Type B pancreatic cell (in vitro differentiated cells): ENCODE results near the gene MAST4. TPM values are rescaled to one million over a fixed set of nuclear protein-coding genes. Genes with fewer than 3 reads are reported as not detected.

Source experiments
- DNase-seq: peaks from one replicate; pipeline ENCODE4 v3.0.0; 2021; ENCODE audit warnings: mixed read lengths; ENCODE audit not compliant: unreplicated experiment; ENCODE audit errors: extremely low spot score
- H3K27ac Mint-ChIP-seq: 2 replicates; pipeline ENCODE4 v1.8.0; 2021; ENCODE audit warnings: mild to moderate bottlenecking, mixed read lengths
- H3K27me3 Mint-ChIP-seq: 2 replicates; pipeline ENCODE4 v1.8.0; 2021; ENCODE audit warnings: mixed read lengths
- H3K36me3 Mint-ChIP-seq: 2 replicates; pipeline ENCODE4 v1.8.0; 2021; ENCODE audit warnings: mixed read lengths
- H3K4me1 Mint-ChIP-seq: one replicate; pipeline ENCODE4 v1.8.0; 2021; ENCODE audit warnings: mixed read lengths; ENCODE audit not compliant: unreplicated experiment
- H3K4me3 Mint-ChIP-seq: 2 replicates; pipeline ENCODE4 v1.8.0; 2021; ENCODE audit warnings: mild to moderate bottlenecking, mixed read lengths
- H3K9me3 Mint-ChIP-seq: 2 replicates; pipeline ENCODE4 v1.8.0; 2021; ENCODE audit warnings: mixed read lengths
- CTCF ChIP-seq: fragments of 200-600 bp; sonication (generic); conservative IDR thresholded peaks from 2 replicates; pipeline ENCODE4 v1.5.0; 2021; ENCODE audit warnings: antibody characterized with exemption, mild to moderate bottlenecking
- long read RNA-seq: library from polyadenylated mRNA; unstranded; transcript quantifications from one replicate; pipeline ENCODE4 v2.0.0, GENCODE V29; 2020
- total RNA-seq: library from RNA; stranded (reverse); gene quantifications from 2 replicates; pipeline ENCODE4 v1.2.1, GENCODE V29; 2021; ENCODE audit warnings: low replicate concordance

Gene MAST4
- total RNA-seq = 23.0 and 26.8 TPM in 2 replicates
- long read RNA-seq, partial matches to known transcripts = 8 of 16 reads
- long read RNA-seq, other reads (novel, unspliced or antisense) = 8 of 16 reads

DNA sequence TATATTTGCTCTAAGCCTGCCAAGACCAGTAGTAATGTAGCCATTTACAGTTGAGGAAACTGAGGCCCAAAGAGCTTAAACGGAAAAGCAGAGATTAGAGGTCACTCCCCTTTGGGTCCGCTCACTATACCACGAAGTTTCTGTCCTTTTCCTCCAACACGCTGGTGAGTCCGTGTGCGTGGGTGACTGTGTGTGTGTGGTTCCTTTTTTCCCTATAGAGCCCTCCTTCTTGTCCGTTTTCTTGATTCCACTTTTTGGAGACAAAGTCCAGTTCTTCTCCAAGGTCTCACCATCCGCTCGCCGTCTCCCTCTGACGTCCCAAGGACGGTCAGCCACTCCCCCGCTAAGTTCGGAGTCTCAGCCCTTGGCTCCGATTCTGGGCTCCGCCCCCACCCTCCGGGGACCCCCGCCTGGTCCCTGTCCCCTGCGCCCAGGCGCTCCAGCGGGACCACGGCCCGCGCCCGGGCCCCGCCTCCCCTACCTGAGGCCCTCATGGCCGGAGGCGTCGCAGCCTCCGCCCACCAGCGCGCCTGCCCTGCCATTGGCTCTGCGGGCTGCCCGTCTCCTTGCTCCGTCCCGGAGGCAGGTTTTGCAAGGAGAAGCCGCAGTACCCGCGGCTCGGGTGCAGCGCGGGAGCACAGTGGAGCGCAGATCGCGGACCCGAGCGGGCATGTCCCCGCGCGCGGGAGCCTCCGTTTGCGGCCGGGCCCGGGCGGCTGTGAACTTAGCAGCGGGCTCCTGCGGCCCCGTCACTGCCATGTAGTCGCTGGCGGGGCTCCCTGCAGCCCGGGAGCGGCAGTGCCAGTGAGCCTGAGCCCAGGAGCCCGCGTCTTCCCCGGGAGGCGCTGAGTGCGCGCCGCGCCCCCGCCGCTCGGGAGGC, at the start of gene MAST4:
MAST4 (plus strand) TSS at position 638 of the 880 bp plus-strand sequence. CDS start 263 bp downstream, outside the sequence.
- Mint-ChIP-seq H3K4me1 (peaks cover 18% of the 10 kb centered on the region), H3K27me3 (peaks cover 75% of the 10 kb centered on the region), H3K9me3 (no peaks in the 10 kb centered on the region), H3K36me3 (no peaks in the 10 kb centered on the region), H3K4me3 (peak within 1 kb of the TSS; percentile 94), H3K27ac (peak within 1 kb of the TSS; percentile 30)
- TF ChIP-seq CTCF = no peak
- DNase-seq = peak; percentile 91

DNA sequence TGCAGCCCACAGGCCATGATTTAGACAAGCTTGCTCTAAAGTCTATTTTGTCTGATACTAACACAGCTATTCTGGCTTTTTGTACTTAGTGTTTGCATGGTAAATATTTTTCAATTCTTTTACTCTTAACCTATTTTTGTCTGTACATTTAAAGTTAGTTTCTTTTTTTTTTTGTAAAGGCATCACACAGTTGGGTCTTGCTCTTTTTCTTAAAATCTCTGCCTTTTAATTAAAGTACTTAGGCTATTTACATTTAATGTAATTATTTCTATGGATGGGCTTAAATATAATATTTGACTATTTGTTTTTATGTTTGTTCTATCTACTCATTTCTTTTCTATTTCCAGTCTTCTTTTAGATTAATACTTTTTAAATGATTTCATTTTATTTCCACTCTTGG, 49.7 kb upstream of the MAST4 start:
- no peak for TF ChIP-seq CTCF
- Mint-ChIP-seq H3K27me3 (no peaks in the 10 kb centered on the region), H3K36me3 (no peaks in the 10 kb centered on the region), H3K27ac (no peak overlapping the region), H3K9me3 (peaks cover 5% of the 10 kb centered on the region), H3K4me1 (no peaks in the 10 kb centered on the region), H3K4me3 (no peak overlapping the region)
- no peak for DNase-seq

GRCh38 chr5:66551338-66551737, 44.9 kb upstream of the MAST4 start:
- DNase-seq = no peak
- H3K4me3 Mint-ChIP-seq = no peak overlapping the region
- no peak overlapping the region for H3K27ac Mint-ChIP-seq
- no peaks in the 10 kb centered on the region for H3K36me3 Mint-ChIP-seq
- H3K27me3 Mint-ChIP-seq = peaks cover 7% of the 10 kb centered on the region
- H3K4me1 Mint-ChIP-seq = no peaks in the 10 kb centered on the region
- TF ChIP-seq CTCF = no peak
- peaks cover 5% of the 10 kb centered on the region for H3K9me3 Mint-ChIP-seq

DNA sequence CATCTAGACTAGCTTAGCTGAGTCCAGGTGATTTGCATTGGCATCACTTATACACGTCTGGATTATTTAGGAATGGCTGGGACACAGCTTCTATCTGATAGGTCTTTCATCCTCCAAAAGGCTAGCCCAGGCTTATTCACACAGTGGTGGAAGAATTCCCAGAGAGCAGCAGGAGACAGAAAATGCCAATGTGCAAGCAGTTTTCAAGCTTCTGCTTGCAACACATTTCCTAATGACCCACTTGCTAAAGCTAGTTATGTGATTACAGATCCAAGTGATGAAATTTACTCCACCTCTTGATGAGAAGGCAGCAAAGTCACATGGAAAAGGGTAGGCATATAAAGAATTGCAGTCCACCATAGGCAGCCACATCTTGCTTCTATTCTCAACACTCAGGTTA, 44.2 kb upstream of the MAST4 start:
- H3K4me1 Mint-ChIP-seq = no peaks in the 10 kb centered on the region
- no peak for TF ChIP-seq CTCF
- peaks cover 5% of the 10 kb centered on the region for H3K9me3 Mint-ChIP-seq
- no peak for DNase-seq
- H3K4me3 Mint-ChIP-seq = no peak overlapping the region
- peaks cover 7% of the 10 kb centered on the region for H3K27me3 Mint-ChIP-seq
- no peaks in the 10 kb centered on the region for H3K36me3 Mint-ChIP-seq
- H3K27ac Mint-ChIP-seq = no peak overlapping the region

DNA sequence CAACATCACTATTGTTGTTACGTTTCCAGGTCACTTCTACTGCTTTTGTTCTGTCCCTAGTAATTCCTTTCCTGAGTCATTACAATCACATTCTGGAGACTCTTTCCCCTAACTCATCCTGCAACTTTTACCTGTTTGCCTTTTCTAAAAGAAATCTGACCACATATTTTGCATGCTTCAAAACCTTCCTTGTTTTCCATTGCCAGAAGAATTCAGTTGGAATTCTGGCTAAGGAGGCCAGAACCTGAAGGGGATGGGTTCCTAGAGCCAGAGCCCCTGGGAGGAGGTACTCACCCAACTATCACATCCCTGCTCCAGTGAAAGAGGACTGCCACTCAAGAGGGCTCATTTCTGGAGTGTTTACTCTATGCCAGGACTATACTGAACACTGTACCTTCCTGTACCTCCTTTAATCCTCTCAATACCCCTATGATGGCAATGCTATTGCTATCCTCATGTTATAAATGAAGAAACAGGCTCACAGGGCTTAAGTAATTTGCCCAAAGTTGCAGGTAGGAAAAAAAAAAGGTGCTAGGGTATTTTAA, 42.8 kb upstream of the MAST4 start:
- DNase-seq = no peak
- H3K4me3 Mint-ChIP-seq = no peak overlapping the region
- H3K27ac Mint-ChIP-seq = no peak overlapping the region
- no peaks in the 10 kb centered on the region for H3K4me1 Mint-ChIP-seq
- H3K36me3 Mint-ChIP-seq = no peaks in the 10 kb centered on the region
- no peak for TF ChIP-seq CTCF
- H3K9me3 Mint-ChIP-seq = peaks cover 5% of the 10 kb centered on the region
- peaks cover 7% of the 10 kb centered on the region for H3K27me3 Mint-ChIP-seq
